Mesenchymal stem cell (in vitro differentiated cells and primary cell): ENCODE results near the gene FAM181A.

Experiments used
- DNase-seq: peaks from one replicate; pipeline ENCODE4 v3.0.0-alpha.2; 2013
- H2AFZ ChIP-seq: one replicate; pipeline ENCODE4 v1.6.1; 2013; ENCODE audit warnings: low read depth, mild to moderate bottlenecking, control low read depth, inconsistent platforms, low read length, moderate library complexity
- H2AK5ac ChIP-seq: 2 replicates; pipeline ENCODE4 v1.6.1; 2013; ENCODE audit warnings: low read length, moderate library complexity, mild to moderate bottlenecking, inconsistent platforms; ENCODE audit not compliant: severe bottlenecking
- H2BK120ac ChIP-seq: one replicate; pipeline ENCODE4 v1.6.1; 2013; ENCODE audit warnings: low read depth, mild to moderate bottlenecking, inconsistent platforms, low read length, moderate library complexity
- H2BK12ac ChIP-seq, 2 experiments: one replicate each; pipeline ENCODE4 v1.6.1; 2013; ENCODE audit warnings: inconsistent platforms in 2 of 2, low read length in 2 of 2, mild to moderate bottlenecking in 2 of 2, moderate library complexity in 2 of 2, control low read depth in 1 of 2
- H2BK15ac ChIP-seq: one replicate; pipeline ENCODE4 v1.6.1; 2013; ENCODE audit warnings: mild to moderate bottlenecking, low read depth, inconsistent platforms; ENCODE audit not compliant: poor library complexity, severe bottlenecking
- H2BK5ac ChIP-seq: 2 replicates; pipeline ENCODE4 v1.6.1; 2013; ENCODE audit warnings: low read depth, mild to moderate bottlenecking, low read length, control low read depth, inconsistent platforms; ENCODE audit not compliant: poor library complexity, severe bottlenecking
- H3K14ac ChIP-seq, 2 experiments: one replicate each; pipeline ENCODE4 v1.6.1; 2013; ENCODE audit warnings: inconsistent platforms in 2 of 2, low read length in 2 of 2, control low read depth in 1 of 2, mild to moderate bottlenecking in 1 of 2, moderate library complexity in 1 of 2
- H3K18ac ChIP-seq, 2 experiments: one replicate each; pipeline ENCODE4 v1.6.1; 2013; ENCODE audit warnings: inconsistent platforms in 2 of 2, low read length in 2 of 2, control low read depth in 1 of 2, low read depth in 1 of 2, mild to moderate bottlenecking in 1 of 2
- H3K23ac ChIP-seq, 2 experiments: one replicate each; pipeline ENCODE4 v1.6.1; 2013; ENCODE audit warnings: inconsistent platforms in 2 of 2, low read length in 2 of 2, mild to moderate bottlenecking in 2 of 2, moderate library complexity in 2 of 2, control low read depth in 1 of 2
- H3K27ac ChIP-seq: 2 replicates; pipeline ENCODE4 v1.5.1; 2013; ENCODE audit warnings: mild to moderate bottlenecking, moderate library complexity, low read length, control low read depth, inconsistent platforms; ENCODE audit not compliant: poor library complexity, severe bottlenecking
- H3K27me3 ChIP-seq, 2 experiments: 2 replicates each; pipeline versions ENCODE4 v1.6.1 to v1.7.0; 2013; ENCODE audit warnings: low read length in 2 of 2, mild to moderate bottlenecking in 2 of 2, moderate library complexity in 2 of 2, control low read depth in 1 of 2, inconsistent platforms in 1 of 2; ENCODE audit not compliant: control insufficient read depth in 1 of 2, insufficient read depth in 1 of 2
- H3K36me3 ChIP-seq, 2 experiments: 2 replicates each; pipeline versions ENCODE4 v1.6.1 to v1.7.0; 2013; ENCODE audit warnings: low read length in 2 of 2, control low read depth in 1 of 2, inconsistent platforms in 1 of 2, low read depth in 1 of 2, mild to moderate bottlenecking in 1 of 2; ENCODE audit not compliant: insufficient read depth in 2 of 2, control insufficient read depth in 1 of 2
- H3K4ac ChIP-seq, 2 experiments: one replicate each; pipeline ENCODE4 v1.6.1; 2013; ENCODE audit warnings: inconsistent platforms in 2 of 2, low read length in 2 of 2, mild to moderate bottlenecking in 2 of 2, moderate library complexity in 2 of 2, control low read depth in 1 of 2, low read depth in 1 of 2
- H3K4me1 ChIP-seq: 2 replicates; pipeline ENCODE4 v1.6.1; 2013; ENCODE audit warnings: low read depth, low read length, control low read depth; ENCODE audit not compliant: control insufficient read depth, insufficient read depth
- H3K4me2 ChIP-seq: 2 replicates; pipeline ENCODE4 v1.6.1; 2013; ENCODE audit warnings: low read length, mild to moderate bottlenecking, inconsistent platforms; ENCODE audit not compliant: poor library complexity, severe bottlenecking
- H3K4me3 ChIP-seq, 2 experiments: 2 replicates each; pipeline versions ENCODE4 v1.5.1 to v1.7.0; 2013; ENCODE audit warnings: low read length in 2 of 2, mild to moderate bottlenecking in 2 of 2, control low read depth in 1 of 2, low read depth in 1 of 2; ENCODE audit not compliant: insufficient read depth in 1 of 2
- H3K79me1 ChIP-seq: replicated peaks from 2 replicates; pipeline ENCODE4 v1.6.1; 2013; ENCODE audit warnings: mild to moderate bottlenecking, control low read depth, low read length, inconsistent platforms; ENCODE audit not compliant: poor library complexity, severe bottlenecking
- H3K9ac ChIP-seq: 2 replicates; pipeline ENCODE4 v1.7.0; 2013; ENCODE audit warnings: mild to moderate bottlenecking, low read length, moderate library complexity
- H3K9me3 ChIP-seq: 2 replicates; pipeline ENCODE4 v1.7.0; 2013; ENCODE audit warnings: mild to moderate bottlenecking, low read length; ENCODE audit not compliant: control insufficient read depth
- H4K8ac ChIP-seq: one replicate; pipeline ENCODE4 v1.6.1; 2013; ENCODE audit warnings: inconsistent platforms, mild to moderate bottlenecking, low read length, moderate library complexity
- H4K91ac ChIP-seq: one replicate; pipeline ENCODE4 v1.6.1; 2013; ENCODE audit warnings: mild to moderate bottlenecking, low read length, inconsistent platforms
- WGBS: methylation state at CpG from one replicate; pipeline ENCODE4 v1.1.7; 2013; ENCODE audit warnings: mixed read lengths; 5-methylcytosine and 5-hydroxymethylcytosine counted together

FAM181A gene

DNA sequence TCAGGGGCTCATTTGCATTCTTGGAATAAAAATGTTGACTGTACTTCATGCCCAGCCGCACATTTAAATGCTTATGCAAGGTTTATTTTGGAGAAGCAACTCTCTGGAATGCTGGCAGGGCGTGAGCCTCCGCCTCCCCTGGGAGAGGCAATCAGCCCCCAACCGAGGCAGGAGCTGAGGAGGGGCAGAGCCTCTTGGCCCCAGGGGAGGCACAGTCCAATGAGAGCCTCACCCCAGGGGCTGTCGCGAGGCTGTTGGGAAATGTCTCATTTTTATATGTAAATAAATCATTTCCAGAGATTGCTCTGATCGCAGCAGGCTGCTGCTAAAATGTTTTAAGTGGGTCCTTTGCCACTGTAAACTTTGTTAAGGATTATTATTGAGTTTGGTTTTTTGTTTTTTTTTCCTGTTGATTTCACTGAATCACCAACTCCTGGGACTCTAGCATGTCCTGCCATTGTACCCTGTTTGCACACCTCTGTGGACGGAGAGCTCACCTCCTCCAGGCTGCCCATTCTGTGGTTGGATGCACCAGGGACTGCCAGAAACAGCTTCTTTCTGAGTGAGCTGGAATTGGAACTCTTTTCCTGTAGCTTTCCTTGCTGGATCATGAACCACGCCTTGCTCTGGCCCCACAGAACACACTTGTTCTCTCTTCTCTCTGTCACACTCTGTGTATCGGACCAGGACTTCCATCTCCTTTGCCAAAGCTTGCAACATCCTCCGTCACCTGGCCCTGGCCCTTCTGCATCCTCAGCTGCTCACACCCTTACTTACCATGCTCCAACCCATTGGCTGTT lies 46.9 kb upstream of the FAM181A start:
- Histone ChIP-seq H3K4ac (no peak overlapping the region), H3K79me1 (no peaks in the 10 kb centered on the region), H2AK5ac (no peak overlapping the region), H3K4me3 (peak overlapping the region in 1 of 2 experiments; percentile 45), H3K36me3 (no peaks in the 10 kb centered on the region), H2BK120ac (no peak overlapping the region), H3K4me1 (peaks cover 2% of the 10 kb centered on the region), H2BK12ac (no peak overlapping the region), H3K4me2 (peak overlapping the region; percentile 53), H4K91ac (no peak overlapping the region), H2AFZ (no peak overlapping the region), H3K9me3 (peaks cover 6% of the 10 kb centered on the region), H4K8ac (no peak overlapping the region), H2BK5ac (no peak overlapping the region), H3K27ac (no peak overlapping the region), H3K9ac (no peak overlapping the region), H3K23ac (no peak overlapping the region), H3K14ac (no peak overlapping the region), H3K27me3 (peaks cover 7 to 17% of the 10 kb centered on the region in 2 experiments), H3K18ac (no peak overlapping the region), H2BK15ac (no peak overlapping the region)
- WGBS: 43% methylated on average over 8 of the region's 11 CpGs
- DNase-seq: no peak

DNA sequence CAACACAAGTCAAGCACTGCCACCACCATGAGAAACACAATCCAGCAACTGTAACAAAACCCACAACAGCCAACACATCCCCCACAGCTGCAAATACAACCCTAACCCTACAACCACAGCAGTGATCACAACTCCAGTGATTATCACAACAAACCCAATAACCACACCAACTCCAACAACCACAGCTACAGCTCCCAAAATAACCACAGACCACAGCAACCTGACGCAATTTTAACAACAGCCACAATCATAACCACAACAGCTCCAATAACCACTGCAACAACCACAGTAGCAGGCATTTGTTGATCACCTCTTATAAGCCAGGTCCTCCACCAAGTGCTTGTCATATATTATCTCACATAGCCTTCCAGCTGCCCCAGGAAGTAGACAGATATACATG lies 42.2 kb upstream of the FAM181A start:
- Histone ChIP-seq H2BK12ac (no peak overlapping the region), H3K14ac (no peak overlapping the region), H3K36me3 (no peaks in the 10 kb centered on the region), H2AFZ (no peak overlapping the region), H3K79me1 (no peaks in the 10 kb centered on the region), H3K4me2 (no peak overlapping the region), H3K23ac (no peak overlapping the region), H3K9me3 (peaks cover 6% of the 10 kb centered on the region), H3K27me3 (peaks cover 14 to 24% of the 10 kb centered on the region in 2 experiments), H4K8ac (no peak overlapping the region), H2BK120ac (no peak overlapping the region), H4K91ac (no peak overlapping the region), H3K4ac (no peak overlapping the region), H3K4me1 (peaks cover 1% of the 10 kb centered on the region), H2BK5ac (no peak overlapping the region), H3K4me3 (no peak overlapping the region), H2BK15ac (no peak overlapping the region), H3K9ac (no peak overlapping the region), H3K18ac (no peak overlapping the region), H2AK5ac (no peak overlapping the region), H3K27ac (no peak overlapping the region)
- 81% methylated on average over 1 of the region's 1 CpG for WGBS
- no peak for DNase-seq

DNA sequence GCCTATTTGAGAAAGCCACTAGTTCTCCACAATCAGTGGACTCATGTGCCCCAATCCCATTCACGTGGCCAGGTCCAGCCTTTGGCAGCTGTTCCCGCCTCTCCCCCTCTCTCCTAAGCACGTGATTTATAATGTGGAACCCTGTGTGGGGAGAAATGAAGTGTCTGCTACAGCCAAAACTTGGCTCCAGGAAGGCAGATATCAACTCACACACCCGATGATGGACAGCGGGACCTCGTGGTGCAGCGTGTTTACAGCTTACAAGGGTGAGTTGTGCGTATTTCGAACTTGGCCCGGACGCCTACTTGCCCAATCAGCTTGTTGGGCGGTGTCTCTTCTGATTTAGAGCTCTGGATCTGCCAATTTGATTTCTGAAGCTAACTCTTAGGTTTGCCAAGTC lies 38.1 kb upstream of the FAM181A start:
- Histone ChIP-seq H3K27ac (no peak overlapping the region), H3K9ac (no peak overlapping the region), H2BK15ac (no peak overlapping the region), H3K9me3 (no peaks in the 10 kb centered on the region), H3K27me3 (peaks cover 31 to 48% of the 10 kb centered on the region in 2 experiments), H3K23ac (no peak overlapping the region), H3K36me3 (no peaks in the 10 kb centered on the region), H2AFZ (no peak overlapping the region), H2BK5ac (no peak overlapping the region), H2BK120ac (no peak overlapping the region), H4K91ac (no peak overlapping the region), H3K4me1 (peaks cover 3% of the 10 kb centered on the region), H3K4ac (no peak overlapping the region), H3K4me2 (no peak overlapping the region), H3K18ac (no peak overlapping the region), H3K4me3 (no peak overlapping the region), H3K79me1 (no peaks in the 10 kb centered on the region), H3K14ac (no peak overlapping the region), H2BK12ac (no peak overlapping the region), H4K8ac (no peak overlapping the region), H2AK5ac (no peak overlapping the region)
- no peak for DNase-seq
- WGBS: 68% methylated on average over 12 of the region's 12 CpGs

DNA sequence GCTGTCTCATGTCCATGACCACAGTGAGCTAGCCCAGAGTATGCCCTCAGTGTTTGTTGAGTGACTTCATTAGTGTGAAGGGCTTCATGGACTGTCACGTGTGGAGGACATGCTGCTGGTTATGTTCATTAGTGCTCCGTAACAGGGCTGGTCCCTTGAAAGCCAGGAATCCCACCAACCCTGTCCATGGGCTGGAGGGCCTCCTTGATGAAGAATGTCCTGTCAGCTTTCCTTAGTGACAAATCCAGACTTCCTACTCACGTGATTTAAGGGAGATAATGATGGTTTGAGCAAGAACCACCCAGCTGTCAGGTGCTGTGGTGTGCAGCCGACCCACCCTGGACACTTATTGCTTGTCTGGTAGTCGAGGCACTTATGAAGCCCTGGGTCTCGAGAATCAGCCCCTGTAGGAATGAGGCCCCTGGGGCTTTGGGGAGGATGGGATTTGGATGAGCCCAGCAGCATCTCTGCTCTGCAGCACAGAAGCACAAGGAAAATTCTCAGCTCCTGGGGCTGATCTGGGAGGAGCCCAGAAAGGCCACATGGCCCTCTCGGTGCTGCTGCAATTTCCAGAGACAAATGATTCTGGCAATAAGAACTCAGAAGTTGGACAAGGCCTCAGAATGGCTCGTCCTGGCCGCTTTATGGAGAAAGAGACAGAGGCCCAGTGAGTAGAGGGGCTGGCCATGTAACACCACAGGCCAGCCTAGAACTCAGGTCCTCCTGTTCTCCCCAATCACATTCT lies 37.2 kb upstream of the FAM181A start:
- Histone ChIP-seq H3K9me3 (no peaks in the 10 kb centered on the region), H3K14ac (no peak overlapping the region), H3K4ac (no peak overlapping the region), H3K18ac (no peak overlapping the region), H3K9ac (no peak overlapping the region), H3K4me1 (peaks cover 3% of the 10 kb centered on the region), H2AK5ac (no peak overlapping the region), H2AFZ (no peak overlapping the region), H4K8ac (no peak overlapping the region), H4K91ac (no peak overlapping the region), H2BK12ac (no peak overlapping the region), H2BK120ac (no peak overlapping the region), H3K27me3 (peaks cover 31 to 52% of the 10 kb centered on the region in 2 experiments), H3K23ac (no peak overlapping the region), H3K36me3 (no peaks in the 10 kb centered on the region), H3K79me1 (no peaks in the 10 kb centered on the region), H3K27ac (no peak overlapping the region), H2BK5ac (no peak overlapping the region), H2BK15ac (no peak overlapping the region), H3K4me2 (no peak overlapping the region), H3K4me3 (no peak overlapping the region)
- WGBS: 55% methylated on average over 9 of the region's 9 CpGs
- DNase-seq: no peak
